IPS DF 6.9 (cell line): ENCODE data around the gene SEZ6L2.

Experiments
- DNase-seq: peaks from one replicate; pipeline ENCODE4 v3.0.0-alpha.2; 2013; ENCODE audit warnings: low read depth, low spot score
- H3K27ac ChIP-seq: one replicate; pipeline ENCODE4 v1.5.1; 2013; ENCODE audit warnings: low read length, control low read depth
- H3K27me3 ChIP-seq: 2 replicates; pipeline ENCODE4 v1.6.1; 2013; ENCODE audit warnings: mild to moderate bottlenecking, low read length; ENCODE audit not compliant: control insufficient read depth, insufficient read depth
- H3K36me3 ChIP-seq: 2 replicates; pipeline ENCODE4 v1.6.1; 2013; ENCODE audit warnings: low read length; ENCODE audit not compliant: control insufficient read depth, insufficient read depth
- H3K4me1 ChIP-seq: 2 replicates; pipeline ENCODE4 v1.6.1; 2013; ENCODE audit warnings: low read length; ENCODE audit not compliant: control insufficient read depth, insufficient read depth
- H3K4me3 ChIP-seq: 2 replicates; pipeline ENCODE4 v1.5.1; 2013; ENCODE audit warnings: mild to moderate bottlenecking, low read length
- H3K9me3 ChIP-seq: 2 replicates; pipeline ENCODE4 v1.6.1; 2013; ENCODE audit warnings: low read length, inconsistent platforms; ENCODE audit not compliant: control insufficient read depth, insufficient read depth
- WGBS: extraction: QIAGEN DNeasy Blood & Tissue Kit; methylation state at CpG from one replicate; pipeline ENCODE4 v1.1.7; 2013; ENCODE audit warnings: mixed read lengths, missing lambda C conversion rate; ENCODE audit not compliant: insufficient read length, insufficient coverage; 5-methylcytosine and 5-hydroxymethylcytosine counted together

SEZ6L2 gene

GRCh38 chr16:29824589-29825144 lies 74.7 kb downstream of the SEZ6L2 start:
- H3K9me3 ChIP-seq, result no peaks in the 10 kb centered on the region
- no peaks in the 10 kb centered on the region for H3K27me3 ChIP-seq
- peaks cover 2% of the 10 kb centered on the region; the same call in 1 of the 2 replicates for H3K4me1 ChIP-seq
- no peak overlapping the region for H3K27ac ChIP-seq
- DNase-seq, result no peak
- no CpG with 5 or more reads among the region's 7 CpGs for WGBS
- H3K36me3 ChIP-seq, result peaks cover 1% of the 10 kb centered on the region; the same call in 1 of the 2 replicates
- H3K4me3 ChIP-seq, result no peak overlapping the region

- DNase-seq, result no peak
- Histone ChIP-seq H3K4me3 (no peak overlapping the region), H3K9me3 (no peaks in the 10 kb centered on the region), H3K4me1 (peaks cover 2% of the 10 kb centered on the region; the same call in 1 of the 2 replicates), H3K27me3 (no peaks in the 10 kb centered on the region), H3K27ac (no peak overlapping the region), H3K36me3 (peaks cover 6% of the 10 kb centered on the region)
- no CpG with 5 or more reads among the region's 7 CpGs for WGBS
Observed at GRCh38 chr16:29821643-29822115, 77.7 kb downstream of the SEZ6L2 start.
